ENCODE data around the gene HEY2. TPM values are rescaled to one million over a fixed set of nuclear protein-coding genes. Genes with fewer than 3 reads are reported as not detected.

HEY2 gene
- total and polyA plus RNA-seq, 2 donors = 0.24 to 2.8 TPM

- peak overlapping the region; percentile 47 to 69 for H3K4me3 ChIP-seq (ENCODE audit: low read length in 2 of 2)
- H3K4me1 ChIP-seq (ENCODE audit: control insufficient read depth in 2 of 2, insufficient read depth in 2 of 2, low read length in 2 of 2) = peaks cover 22 to 25% of the 10 kb centered on the region in 2 donors
- peaks cover 69 to 75% of the 10 kb centered on the region in 2 donors for H3K27me3 ChIP-seq (ENCODE audit: control insufficient read depth in 2 of 2, insufficient read depth in 1 of 2, low read length in 1 of 2)
- WGBS = 1% methylated on average over 42 of the region's 42 CpGs
- DNase-seq (ENCODE audit: low read depth in 6 of 9, low spot score in 9 of 9) = peak in 3 of 9 donors; percentile 11 to 53 (median 21)
- H3K9me3 ChIP-seq (ENCODE audit: control insufficient read depth in 2 of 2, insufficient read depth in 1 of 2, low read length in 1 of 2) = no peaks in the 10 kb centered on the region
- H3K36me3 ChIP-seq (ENCODE audit: control insufficient read depth in 2 of 2, insufficient read depth in 2 of 2, low read length in 1 of 2) = no peaks in the 10 kb centered on the region
- H3K27ac ChIP-seq (ENCODE audit: low read depth in 1 of 2, low read length in 1 of 2) = no peak overlapping the region
Measured at GRCh38 chr6:125748406-125749172, 843 bp upstream of the HEY2 start.

DNA sequence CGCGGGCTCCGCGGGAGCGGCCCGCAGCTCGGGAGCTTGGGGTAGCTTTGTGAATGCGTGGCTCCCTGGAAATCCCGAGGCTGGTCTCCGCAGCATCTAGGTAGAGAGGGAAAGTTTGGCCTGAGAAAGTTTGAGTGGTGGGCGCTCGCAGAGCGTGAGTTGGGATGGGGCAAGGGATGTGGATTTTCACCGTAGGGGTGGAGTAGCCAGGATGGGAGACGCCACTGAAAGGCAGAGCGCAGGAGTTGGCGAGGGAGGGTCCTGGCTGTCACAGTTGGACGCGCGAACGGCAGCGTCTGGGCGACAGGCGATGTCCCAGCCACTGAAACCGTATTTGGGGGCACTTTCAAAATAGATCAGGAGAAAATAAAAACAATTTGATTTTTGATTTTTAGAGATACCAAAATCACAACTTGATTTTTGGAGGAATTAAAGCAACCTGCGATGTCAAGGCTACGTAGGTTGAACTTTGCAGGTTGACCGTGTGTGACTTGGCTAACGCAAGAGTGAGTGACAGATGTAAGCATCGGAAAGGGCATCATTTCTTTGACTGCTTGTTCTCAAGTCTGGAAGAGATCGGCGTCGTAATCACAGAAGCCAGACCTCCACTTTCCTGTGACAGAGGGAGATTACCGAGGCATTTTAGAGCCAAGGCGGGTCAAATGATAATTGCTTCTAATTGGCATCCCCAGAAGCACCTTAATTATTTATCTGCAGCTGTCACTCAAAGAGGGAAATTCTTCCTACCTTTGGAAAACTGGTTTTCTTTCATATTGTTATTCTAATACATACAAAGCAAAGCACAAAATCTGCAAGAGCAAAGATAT is 646 bp downstream of the HEY2 start:
- Histone ChIP-seq H3K27ac (ENCODE audit: low read depth in 1 of 2, low read length in 1 of 2) (no peak overlapping the region), H3K9me3 (ENCODE audit: control insufficient read depth in 2 of 2, insufficient read depth in 1 of 2, low read length in 1 of 2) (no peaks in the 10 kb centered on the region), H3K36me3 (ENCODE audit: control insufficient read depth in 2 of 2, insufficient read depth in 2 of 2, low read length in 1 of 2) (no peaks in the 10 kb centered on the region), H3K4me3 (ENCODE audit: low read length in 2 of 2) (peak overlapping the region; percentile 38 to 69), H3K4me1 (ENCODE audit: control insufficient read depth in 2 of 2, insufficient read depth in 2 of 2, low read length in 2 of 2) (peaks cover 22 to 25% of the 10 kb centered on the region in 2 donors), H3K27me3 (ENCODE audit: control insufficient read depth in 2 of 2, insufficient read depth in 1 of 2, low read length in 1 of 2) (peaks cover 67 to 75% of the 10 kb centered on the region in 2 donors)
- peak in 2 of 9 donors; percentile 16 to 39 for DNase-seq (ENCODE audit: low read depth in 6 of 9, low spot score in 9 of 9)
- WGBS = 4% methylated on average over 35 of the region's 35 CpGs

DNA sequence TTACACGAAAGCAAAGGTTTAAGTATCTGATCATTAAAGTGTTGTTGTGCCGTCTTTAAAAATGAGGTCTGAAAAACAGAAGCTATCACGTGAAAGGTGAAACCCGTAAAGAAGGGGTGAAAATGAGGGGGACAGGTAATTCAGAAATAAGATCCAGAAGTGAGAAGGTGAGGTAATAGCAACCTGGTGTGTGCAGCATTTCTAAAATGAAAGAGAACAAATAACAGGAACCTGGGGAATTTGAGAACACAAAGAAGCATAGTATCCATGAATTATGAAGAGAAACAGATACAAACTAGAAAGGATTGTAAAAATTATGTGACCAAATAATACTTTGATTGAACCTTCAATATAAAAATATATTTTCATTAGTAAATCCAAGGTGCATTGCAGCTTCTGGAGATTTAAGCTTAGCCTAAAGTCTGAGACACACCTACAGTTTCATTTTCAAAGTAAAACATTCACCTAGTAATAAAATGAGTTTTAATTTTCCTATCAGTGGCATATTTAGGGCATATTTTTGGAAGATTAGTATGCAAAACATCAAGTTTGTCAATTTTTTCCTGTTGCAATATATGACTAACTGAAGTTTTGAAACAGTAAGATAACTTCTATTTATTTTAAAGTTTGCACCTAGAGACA is 1.4 kb downstream of the HEY2 start:
- Histone ChIP-seq H3K4me1 (ENCODE audit: control insufficient read depth in 2 of 2, insufficient read depth in 2 of 2, low read length in 2 of 2) (peaks cover 22 to 25% of the 10 kb centered on the region in 2 donors), H3K4me3 (ENCODE audit: low read length in 2 of 2) (no peak overlapping the region), H3K27me3 (ENCODE audit: control insufficient read depth in 2 of 2, insufficient read depth in 1 of 2, low read length in 1 of 2) (peaks cover 61 to 70% of the 10 kb centered on the region in 2 donors), H3K27ac (ENCODE audit: low read depth in 1 of 2, low read length in 1 of 2) (no peak overlapping the region), H3K9me3 (ENCODE audit: control insufficient read depth in 2 of 2, insufficient read depth in 1 of 2, low read length in 1 of 2) (no peaks in the 10 kb centered on the region), H3K36me3 (ENCODE audit: control insufficient read depth in 2 of 2, insufficient read depth in 2 of 2, low read length in 1 of 2) (no peaks in the 10 kb centered on the region)
- peak in 1 of 9 donors; percentile 29 for DNase-seq (ENCODE audit: low read depth in 6 of 9, low spot score in 9 of 9)
- WGBS = 8% methylated on average over 4 of the region's 4 CpGs

- H3K27me3 ChIP-seq (ENCODE audit: control insufficient read depth in 2 of 2, insufficient read depth in 1 of 2, low read length in 1 of 2) = peaks cover 55 to 64% of the 10 kb centered on the region in 2 donors
- no peak overlapping the region for H3K4me3 ChIP-seq (ENCODE audit: low read length in 2 of 2)
- no peaks in the 10 kb centered on the region for H3K9me3 ChIP-seq (ENCODE audit: control insufficient read depth in 2 of 2, insufficient read depth in 1 of 2, low read length in 1 of 2)
- H3K36me3 ChIP-seq (ENCODE audit: control insufficient read depth in 2 of 2, insufficient read depth in 2 of 2, low read length in 1 of 2) = no peaks in the 10 kb centered on the region
- H3K4me1 ChIP-seq (ENCODE audit: control insufficient read depth in 2 of 2, insufficient read depth in 2 of 2, low read length in 2 of 2) = peaks cover 19 to 24% of the 10 kb centered on the region in 2 donors
- WGBS = 62% methylated on average over 6 of the region's 6 CpGs
- DNase-seq (ENCODE audit: low read depth in 6 of 9, low spot score in 9 of 9) = no peak
- no peak overlapping the region for H3K27ac ChIP-seq (ENCODE audit: low read depth in 1 of 2, low read length in 1 of 2)
Measured at GRCh38 chr6:125751334-125751916, 2.0 kb downstream of the HEY2 start.

GRCh38 chr6:125752773-125753172 is 3.3 kb downstream of the HEY2 start:
- peaks cover 14 to 19% of the 10 kb centered on the region in 2 donors for H3K4me1 ChIP-seq (ENCODE audit: control insufficient read depth in 2 of 2, insufficient read depth in 2 of 2, low read length in 2 of 2)
- no peaks in the 10 kb centered on the region for H3K9me3 ChIP-seq (ENCODE audit: control insufficient read depth in 2 of 2, insufficient read depth in 1 of 2, low read length in 1 of 2)
- DNase-seq (ENCODE audit: low read depth in 6 of 9, low spot score in 9 of 9) = no peak
- H3K36me3 ChIP-seq (ENCODE audit: control insufficient read depth in 2 of 2, insufficient read depth in 2 of 2, low read length in 1 of 2) = no peaks in the 10 kb centered on the region
- H3K4me3 ChIP-seq (ENCODE audit: low read length in 2 of 2) = no peak overlapping the region
- 87% methylated on average over 2 of the region's 2 CpGs for WGBS
- peaks cover 43 to 51% of the 10 kb centered on the region in 2 donors for H3K27me3 ChIP-seq (ENCODE audit: control insufficient read depth in 2 of 2, insufficient read depth in 1 of 2, low read length in 1 of 2)
- H3K27ac ChIP-seq (ENCODE audit: low read depth in 1 of 2, low read length in 1 of 2) = no peak overlapping the region

DNA sequence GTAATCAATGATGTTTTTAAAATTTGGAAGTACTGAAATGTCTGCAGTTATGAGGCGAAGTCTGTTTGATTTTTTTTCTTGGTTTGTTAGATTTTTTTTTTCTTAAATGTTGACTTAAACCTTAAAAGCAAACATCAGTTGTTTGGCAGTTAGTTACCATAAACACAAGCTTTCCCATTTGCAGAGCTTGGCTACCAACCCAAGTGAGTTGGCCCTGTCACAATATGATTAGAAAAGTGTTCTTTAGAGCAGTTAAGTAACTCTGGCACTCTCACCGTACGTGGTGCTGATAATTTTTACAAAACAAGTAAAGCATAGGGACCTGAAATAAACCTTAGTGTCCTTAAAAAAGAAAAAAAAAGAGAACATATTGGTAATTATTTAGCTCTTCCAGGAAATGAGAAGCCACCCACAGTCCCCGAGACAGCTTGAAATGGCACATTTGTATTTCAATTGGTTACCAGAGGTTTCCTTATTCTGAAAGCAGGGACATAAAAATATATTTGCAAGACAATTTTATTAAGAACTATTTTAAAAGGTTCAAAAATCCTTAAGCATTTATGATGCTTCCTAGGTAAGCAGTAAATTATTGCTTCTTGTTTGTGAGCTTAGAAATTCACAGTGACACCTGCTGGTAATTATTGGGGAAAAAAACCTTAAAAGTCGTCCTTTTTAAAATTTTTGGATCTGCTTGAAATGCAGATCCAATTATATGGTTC is 3.9 kb downstream of the HEY2 start:
- 67% methylated on average over 5 of the region's 5 CpGs for WGBS
- Histone ChIP-seq H3K27me3 (ENCODE audit: control insufficient read depth in 2 of 2, insufficient read depth in 1 of 2, low read length in 1 of 2) (peaks cover 38 to 45% of the 10 kb centered on the region in 2 donors), H3K36me3 (ENCODE audit: control insufficient read depth in 2 of 2, insufficient read depth in 2 of 2, low read length in 1 of 2) (no peaks in the 10 kb centered on the region), H3K4me1 (ENCODE audit: control insufficient read depth in 2 of 2, insufficient read depth in 2 of 2, low read length in 2 of 2) (peaks cover 8 to 13% of the 10 kb centered on the region in 2 donors), H3K9me3 (ENCODE audit: control insufficient read depth in 2 of 2, insufficient read depth in 1 of 2, low read length in 1 of 2) (no peaks in the 10 kb centered on the region), H3K27ac (ENCODE audit: low read depth in 1 of 2, low read length in 1 of 2) (no peak overlapping the region), H3K4me3 (ENCODE audit: low read length in 2 of 2) (no peak overlapping the region)
- DNase-seq (ENCODE audit: low read depth in 6 of 9, low spot score in 9 of 9) = peak in 2 of 9 donors; percentile 36 to 61

- no peaks in the 10 kb centered on the region for H3K36me3 ChIP-seq (ENCODE audit: control insufficient read depth in 2 of 2, insufficient read depth in 2 of 2, low read length in 1 of 2)
- no peak overlapping the region for H3K27ac ChIP-seq (ENCODE audit: low read depth in 1 of 2, low read length in 1 of 2)
- no peak overlapping the region for H3K4me3 ChIP-seq (ENCODE audit: low read length in 2 of 2)
- DNase-seq (ENCODE audit: low read depth in 6 of 9, low spot score in 9 of 9) = no peak
- peaks cover 4 to 8% of the 10 kb centered on the region in 2 donors for H3K4me1 ChIP-seq (ENCODE audit: control insufficient read depth in 2 of 2, insufficient read depth in 2 of 2, low read length in 2 of 2)
- H3K9me3 ChIP-seq (ENCODE audit: control insufficient read depth in 2 of 2, insufficient read depth in 1 of 2, low read length in 1 of 2) = no peaks in the 10 kb centered on the region
- H3K27me3 ChIP-seq (ENCODE audit: control insufficient read depth in 2 of 2, insufficient read depth in 1 of 2, low read length in 1 of 2) = peaks cover 32 to 40% of the 10 kb centered on the region in 2 donors
Measured at GRCh38 chr6:125753937-125754259, 4.5 kb downstream of the HEY2 start.

DNA sequence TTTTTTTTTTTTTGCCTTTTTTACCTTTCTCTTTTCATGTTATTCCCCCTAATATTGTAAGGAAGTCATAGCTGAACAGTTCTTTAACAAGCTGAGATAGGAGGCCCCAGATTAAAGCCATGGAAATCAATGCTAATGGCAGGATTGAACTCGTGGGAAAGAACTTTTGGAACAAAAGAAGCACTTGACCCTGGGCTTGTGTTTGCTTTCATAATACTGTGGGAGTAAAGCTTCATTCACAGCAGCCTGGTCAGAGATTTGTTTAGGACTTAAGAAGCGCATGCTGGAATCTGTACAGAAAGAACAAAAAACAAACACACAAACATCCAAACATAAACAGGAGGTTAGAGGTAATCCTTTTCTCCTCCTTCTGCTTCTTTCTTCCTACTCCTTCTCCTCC is 5.1 kb downstream of the HEY2 start:
- Histone ChIP-seq H3K4me3 (ENCODE audit: low read length in 2 of 2) (no peak overlapping the region), H3K36me3 (ENCODE audit: control insufficient read depth in 2 of 2, insufficient read depth in 2 of 2, low read length in 1 of 2) (no peaks in the 10 kb centered on the region), H3K9me3 (ENCODE audit: control insufficient read depth in 2 of 2, insufficient read depth in 1 of 2, low read length in 1 of 2) (no peaks in the 10 kb centered on the region), H3K27ac (ENCODE audit: low read depth in 1 of 2, low read length in 1 of 2) (no peak overlapping the region), H3K27me3 (ENCODE audit: control insufficient read depth in 2 of 2, insufficient read depth in 1 of 2, low read length in 1 of 2) (peaks cover 27 to 41% of the 10 kb centered on the region in 2 donors), H3K4me1 (ENCODE audit: control insufficient read depth in 2 of 2, insufficient read depth in 2 of 2, low read length in 2 of 2) (peaks cover 2 to 8% of the 10 kb centered on the region in 2 donors)
- WGBS = 85% methylated on average over 2 of the region's 2 CpGs
- no peak for DNase-seq (ENCODE audit: low read depth in 6 of 9, low spot score in 9 of 9)

Measured in thymus (tissue), 11 donors.